Small intestine (tissue), 7 donors: ENCODE results near the gene AFG1L. TPM values are rescaled to one million over a fixed set of nuclear protein-coding genes. Genes with fewer than 3 reads are reported as not detected.
"Not testable (repeated sequence)": the region's sequence is repeated elsewhere in the genome, so short reads cannot be mapped to it uniquely, and the experiment has no call there.

ENCODE experiments used
- DNase-seq, 2 donors: peaks; one replicate each; pipeline versions ENCODE4 v3.0.0 to v3.0.0-alpha.2; 2013
- FAIRE-seq: peaks from 2 replicates; lab custom pipeline; 2012; peaks lifted over from hg19 to GRCh38; lab: Jason Lieb, UNC
- H3K27ac ChIP-seq, 3 donors: one replicate each; pipeline ENCODE4 v1.5.1; 2013; ENCODE audit warnings: low read length in 2 of 3, mild to moderate bottlenecking in 2 of 3, control low read depth in 1 of 3, inconsistent platforms in 1 of 3, low read depth in 1 of 3, moderate library complexity in 1 of 3
- H3K27me3 ChIP-seq, 3 donors: one replicate each; pipeline ENCODE4 v1.6.1; 2013; ENCODE audit warnings: low read length in 3 of 3, inconsistent platforms in 1 of 3; ENCODE audit not compliant: control insufficient read depth in 3 of 3, insufficient read depth in 3 of 3
- H3K36me3 ChIP-seq, 3 donors: one replicate each; pipeline ENCODE4 v1.6.1; 2013; ENCODE audit warnings: low read length in 3 of 3, inconsistent platforms in 1 of 3, low read depth in 1 of 3, mild to moderate bottlenecking in 1 of 3, moderate library complexity in 1 of 3; ENCODE audit not compliant: control insufficient read depth in 3 of 3, insufficient read depth in 2 of 3
- H3K4me1 ChIP-seq, 3 donors: one replicate each; pipeline ENCODE4 v1.6.1; 2013; ENCODE audit warnings: low read length in 2 of 3, inconsistent platforms in 1 of 3, low read depth in 1 of 3, mild to moderate bottlenecking in 1 of 3, moderate library complexity in 1 of 3; ENCODE audit not compliant: control insufficient read depth in 3 of 3, insufficient read depth in 2 of 3
- H3K4me3 ChIP-seq, 3 donors: one replicate each; pipeline ENCODE4 v1.5.1; 2013; ENCODE audit warnings: low read length in 3 of 3, control low read depth in 1 of 3, inconsistent platforms in 1 of 3, low read depth in 1 of 3, mild to moderate bottlenecking in 1 of 3, moderate library complexity in 1 of 3
- H3K9me3 ChIP-seq, 2 donors: one replicate each; pipeline ENCODE4 v1.6.1; 2013; ENCODE audit warnings: low read depth in 1 of 2, low read length in 1 of 2; ENCODE audit not compliant: control insufficient read depth in 2 of 2, insufficient read depth in 1 of 2
- whole genome bisulfite sequencing, 3 donors: extraction: QIAGEN DNeasy Blood & Tissue Kit; methylation state at CpG; one replicate each; pipeline ENCODE4 v1.1.7; 2013; 5-methylcytosine and 5-hydroxymethylcytosine counted together
- polyA plus RNA-seq, 4 donors: library from polyadenylated mRNA; stranded (reverse) in 3 of 4; unstranded in 1 of 4; fragments of 200-250 nt in 3 of 4; fragments of 120-200 nt in 1 of 4; gene quantifications; one replicate each; pipeline versions ENCODE4 v1.2.1 to v1.2.3, GENCODE V29; 2013
- donor health status: healthy with polysubstance abuse.
- donor health status: control.
- donor health status: control.
- donor health status: Bipolar disorder and iron deficiency.
- donor health status: healthy.

Gene AFG1L
- polyA plus RNA-seq, 4 donors: 2.2 to 10.8 (median 3.5) TPM

- no peak for DNase-seq
- H3K27me3 ChIP-seq: no peaks in the 10 kb centered on the region
- H3K27ac ChIP-seq: peak overlapping the region in 1 of 3 donors; percentile 90
Observed at GRCh38 chr6:108293527-108294296, 1.1 kb upstream of the AFG1L start.

DNA sequence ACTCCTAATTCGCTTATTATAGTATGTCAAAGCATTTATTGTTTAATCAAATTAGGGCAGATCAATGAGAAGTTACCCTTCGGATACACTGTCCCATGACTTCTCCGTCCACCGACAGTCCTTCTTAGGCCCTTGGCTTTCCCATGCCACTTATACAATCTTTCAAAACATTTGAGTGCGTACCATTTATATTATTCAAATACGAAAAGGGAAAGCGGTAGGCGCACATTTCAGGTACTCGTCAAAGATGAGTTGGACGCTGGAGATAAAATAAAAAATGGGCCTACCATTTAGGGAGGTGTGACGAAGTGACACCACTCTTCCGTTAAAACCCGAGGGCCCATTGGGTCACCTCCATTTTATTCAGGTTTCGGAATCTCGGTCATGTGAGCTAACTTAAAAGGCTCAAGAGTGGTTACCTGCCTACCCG, 542 bp upstream of the AFG1L start:
- DNase-seq (no peak), FAIRE-seq (no peak)
- Histone ChIP-seq H3K27me3 (no peaks in the 10 kb centered on the region), H3K36me3 (no peaks in the 10 kb centered on the region), H3K27ac (peak overlapping the region; percentile 90 to 99 (median 97)), H3K4me3 (peak overlapping the region; percentile 61 to 78 (median 70)), H3K9me3 (no peaks in the 10 kb centered on the region), H3K4me1 (peaks cover 0 to 6% (median 2%) of the 10 kb centered on the region in 3 donors)
- WGBS, 3 donors: 33 to 34% (median 33%) methylated on average over 16 of the region's 16 CpGs

More at GRCh38 chr6:108293527-108294296, 1.1 kb upstream of the AFG1L start:
- H3K4me3 ChIP-seq: peak overlapping the region in 1 of 3 donors; percentile 61
- 94 to 95% (median 94%) methylated on average over 16 to 19 of the region's 19 CpGs for WGBS, 3 donors
- no peaks in the 10 kb centered on the region for H3K9me3 ChIP-seq
- H3K36me3 ChIP-seq: no peaks in the 10 kb centered on the region
- peaks cover 0 to 5% (median 2%) of the 10 kb centered on the region in 3 donors for H3K4me1 ChIP-seq
- no peak for FAIRE-seq

DNA sequence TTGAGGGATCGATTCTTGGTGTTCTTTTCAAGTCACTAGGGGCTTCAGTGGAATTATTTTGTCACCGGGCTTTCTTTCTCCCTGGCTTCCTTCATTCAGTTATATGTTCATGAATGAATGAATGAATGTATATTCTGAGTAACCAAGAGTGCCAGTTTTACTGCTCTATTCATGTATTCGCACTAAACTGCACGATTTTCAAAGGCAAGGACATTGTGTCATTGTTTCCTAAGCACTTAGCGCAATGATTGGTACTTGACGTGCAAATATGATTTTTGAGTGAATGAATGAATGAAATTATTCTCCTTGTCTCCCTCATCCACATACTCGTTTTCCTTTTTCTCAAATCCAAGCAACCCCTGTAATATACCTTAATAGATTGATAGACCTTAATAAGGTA, 822 bp downstream of the AFG1L start:
- FAIRE-seq (no peak), DNase-seq (no peak)
- peak overlapping the region; percentile 90 to 99 (median 97) for H3K27ac ChIP-seq
- H3K27me3 ChIP-seq: no peaks in the 10 kb centered on the region
- H3K4me1 ChIP-seq: peaks cover 0 to 14% (median 2%) of the 10 kb centered on the region in 3 donors
- 41 to 50% (median 49%) methylated on average over 7 of the region's 7 CpGs for WGBS, 3 donors
- H3K9me3 ChIP-seq: no peaks in the 10 kb centered on the region
- no peaks in the 10 kb centered on the region for H3K36me3 ChIP-seq
- H3K4me3 ChIP-seq: peak overlapping the region; percentile 61 to 78 (median 70)

- FAIRE-seq (no peak), DNase-seq (peak in 1 of 2 donors; percentile 73)
- Histone ChIP-seq H3K9me3 (no peaks in the 10 kb centered on the region), H3K36me3 (no peaks in the 10 kb centered on the region), H3K27ac (peak overlapping the region in 1 of 3 donors; percentile 29), H3K4me1 (peaks cover 0 to 22% (median 0%) of the 10 kb centered on the region in 3 donors), H3K4me3 (no peak overlapping the region), H3K27me3 (no peaks in the 10 kb centered on the region)
- 83 to 90% (median 88%) methylated on average over 5 of the region's 5 CpGs for WGBS, 3 donors
Observed at GRCh38 chr6:108302386-108302785, 7.5 kb downstream of the AFG1L start.

GRCh38 chr6:108304646-108305045, 9.8 kb downstream of the AFG1L start:
- DNase-seq: no peak
- peaks cover 0 to 18% (median 0%) of the 10 kb centered on the region in 3 donors for H3K4me1 ChIP-seq
- H3K27me3 ChIP-seq: no peaks in the 10 kb centered on the region
- no peaks in the 10 kb centered on the region for H3K36me3 ChIP-seq
- WGBS, 3 donors: 87 to 94% (median 90%) methylated on average over 2 of the region's 2 CpGs
- no peak overlapping the region for H3K27ac ChIP-seq
- H3K4me3 ChIP-seq: no peak overlapping the region
- FAIRE-seq: no peak
- no peaks in the 10 kb centered on the region for H3K9me3 ChIP-seq

DNA sequence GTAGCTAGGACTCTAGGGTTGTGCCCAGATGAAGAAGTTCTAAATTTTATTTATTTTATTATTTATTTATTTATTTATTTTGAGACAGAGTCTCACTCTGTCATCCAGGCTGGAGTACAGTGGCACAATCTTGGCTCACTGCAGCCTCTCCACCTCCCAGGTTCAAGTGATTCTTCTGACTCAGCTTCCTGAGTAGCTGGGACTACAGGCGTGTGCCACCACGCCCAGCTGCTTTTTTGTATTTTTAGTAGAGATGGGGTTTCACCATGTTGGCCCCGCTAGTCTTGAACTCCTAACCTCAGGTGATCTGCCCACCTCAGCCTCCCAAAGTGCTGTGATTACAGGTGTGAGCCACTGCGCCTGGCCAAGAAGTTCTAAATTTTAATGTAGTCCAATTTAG, 13.8 kb downstream of the AFG1L start:
- peaks cover 0 to 17% (median 2%) of the 10 kb centered on the region in 3 donors for H3K4me1 ChIP-seq
- H3K27me3 ChIP-seq, H3K9me3 ChIP-seq, FAIRE-seq, H3K4me3 ChIP-seq, DNase-seq, H3K36me3 ChIP-seq, H3K27ac ChIP-seq: not testable (repeated sequence)
- WGBS, 3 donors: 71 to 79% (median 72%) methylated on average over 4 of the region's 4 CpGs

GRCh38 chr6:108309844-108310243, 15.0 kb downstream of the AFG1L start:
- H3K4me3 ChIP-seq: no peak overlapping the region
- H3K27me3 ChIP-seq: no peaks in the 10 kb centered on the region
- H3K4me1 ChIP-seq: peaks cover 0 to 25% (median 4%) of the 10 kb centered on the region in 3 donors
- no peak for DNase-seq
- FAIRE-seq: no peak
- H3K9me3 ChIP-seq: no peaks in the 10 kb centered on the region
- H3K27ac ChIP-seq: no peak overlapping the region
- H3K36me3 ChIP-seq: no peaks in the 10 kb centered on the region
- WGBS, 3 donors: 90 to 96% (median 90%) methylated on average over 5 of the region's 5 CpGs

DNA sequence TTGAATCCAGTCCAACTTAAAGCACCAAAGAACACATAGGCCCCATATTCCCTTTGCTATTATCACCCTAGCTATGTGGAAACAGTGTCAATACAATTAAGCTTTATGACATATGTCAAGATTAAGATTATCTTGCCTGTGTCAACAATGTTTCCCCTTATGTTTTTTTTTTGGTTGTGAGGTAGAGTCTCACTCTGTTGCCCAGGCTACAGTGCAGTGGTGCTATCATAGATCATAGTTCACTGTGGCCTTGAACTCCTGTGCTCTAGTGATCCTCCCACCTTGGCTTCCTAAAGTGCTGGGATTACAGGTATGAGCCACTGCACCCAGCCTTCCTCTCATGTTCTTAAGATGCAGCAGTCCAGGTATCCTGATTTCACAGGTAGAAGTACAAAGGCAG, 17.8 kb downstream of the AFG1L start:
- H3K27ac ChIP-seq: peak overlapping the region in 1 of 3 donors; percentile 71
- no peak for FAIRE-seq
- peak; percentile 90 to 97 for DNase-seq

More for the DNA sequence above, 17.8 kb downstream of the AFG1L start:
- Histone ChIP-seq H3K4me3 (no peak overlapping the region), H3K36me3 (no peaks in the 10 kb centered on the region), H3K4me1 (peaks cover 0 to 34% (median 4%) of the 10 kb centered on the region in 3 donors), H3K9me3 (no peaks in the 10 kb centered on the region), H3K27me3 (no peaks in the 10 kb centered on the region)
